CD4-positive, alpha-beta T cell treated with Interleukin-17A for 1 hour (primary cell): ENCODE results near the gene LRRK1.

Experiments used
- DNase-seq: peaks from one replicate; pipeline ENCODE4 v3.0.0-alpha.2; 2020

The LRRK1 gene

DNA sequence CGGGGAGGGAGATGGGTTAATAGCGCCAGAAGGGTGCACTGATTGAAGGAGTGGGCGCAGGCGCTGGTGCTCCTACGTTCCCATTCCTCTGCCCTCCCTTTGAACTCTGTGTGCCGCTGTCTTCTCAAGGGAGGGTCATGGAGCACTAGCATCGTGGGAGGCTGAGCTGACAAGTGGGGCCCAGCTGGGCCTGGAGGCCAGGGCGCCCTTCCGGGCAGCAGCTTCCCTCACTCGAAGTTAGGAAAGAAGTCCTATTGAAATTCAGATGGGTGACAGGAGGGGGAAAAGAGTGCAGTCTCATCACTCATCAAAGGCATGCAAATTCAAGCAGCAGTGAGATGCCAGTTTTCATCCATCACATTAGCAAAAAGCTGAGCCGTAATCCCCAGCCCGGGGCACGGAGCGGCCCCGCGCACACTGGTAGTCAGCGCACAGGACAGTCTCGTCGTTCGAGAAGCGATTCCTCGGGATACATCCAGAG, 128.2 kb downstream of the LRRK1 start:
- DNase-seq: no peak

DNA sequence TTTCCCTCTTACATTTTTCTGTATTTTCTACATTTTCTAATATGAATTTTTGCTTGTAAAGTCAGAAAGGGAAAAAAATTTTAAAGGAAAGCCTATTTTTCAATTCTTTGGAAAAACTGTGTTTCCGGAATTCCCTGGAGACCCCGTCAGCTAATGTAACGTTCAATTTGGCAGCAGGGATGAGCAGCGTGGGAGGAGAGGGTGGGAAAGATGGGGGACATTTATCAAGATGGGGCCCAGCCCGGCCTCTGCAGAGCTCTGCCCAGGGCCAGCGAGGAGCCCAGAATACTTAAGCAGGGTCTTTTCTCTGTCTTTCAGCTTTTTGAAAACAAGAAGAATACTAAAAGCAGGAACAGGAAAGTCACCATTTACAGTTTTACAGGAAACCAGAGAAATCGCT, 129.0 kb downstream of the LRRK1 start:
- no peak for DNase-seq

DNA sequence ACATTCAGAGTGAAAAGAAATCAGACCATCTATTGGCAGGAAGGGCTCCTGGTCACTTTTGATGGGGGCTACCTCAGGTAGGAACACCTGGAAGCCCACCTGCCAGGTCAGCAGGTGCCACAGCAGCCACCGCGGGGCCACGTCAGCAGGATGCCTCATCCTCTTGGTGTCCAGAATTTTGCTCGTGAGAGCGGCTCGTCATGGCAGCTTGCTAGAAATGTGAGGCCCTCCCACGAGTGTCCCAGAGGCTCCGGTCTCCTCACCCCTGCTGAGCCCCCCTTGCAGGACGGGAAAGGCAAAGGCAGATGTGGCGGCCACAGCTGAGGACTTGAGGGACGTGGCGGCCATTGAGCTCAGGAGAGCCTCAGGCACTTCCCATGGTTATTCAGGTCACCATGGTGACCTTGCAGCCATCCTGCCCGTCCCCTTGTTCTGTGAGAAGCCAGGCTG, 129.4 kb downstream of the LRRK1 start:
- no peak for DNase-seq

DNA sequence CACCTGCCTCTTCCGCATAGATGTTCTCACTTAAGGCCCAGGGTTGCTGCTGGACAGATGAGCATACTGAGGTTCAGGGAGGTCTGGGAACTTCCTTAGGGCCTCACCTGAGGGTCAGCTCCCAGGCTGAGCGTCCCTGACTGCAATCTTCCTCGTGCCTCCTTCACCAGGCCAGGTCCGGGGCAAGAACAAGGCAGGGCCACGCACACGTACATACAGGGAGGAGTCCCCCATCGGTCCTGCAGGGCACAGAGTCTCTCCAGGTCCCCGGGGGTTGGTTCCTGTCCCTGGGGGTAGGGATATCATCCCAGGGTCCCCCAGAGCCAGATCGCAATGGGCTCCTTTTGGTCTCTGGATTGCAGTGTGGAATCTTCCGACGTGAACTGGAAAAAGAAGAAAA, 130.1 kb downstream of the LRRK1 start:
- no peak for DNase-seq

DNA sequence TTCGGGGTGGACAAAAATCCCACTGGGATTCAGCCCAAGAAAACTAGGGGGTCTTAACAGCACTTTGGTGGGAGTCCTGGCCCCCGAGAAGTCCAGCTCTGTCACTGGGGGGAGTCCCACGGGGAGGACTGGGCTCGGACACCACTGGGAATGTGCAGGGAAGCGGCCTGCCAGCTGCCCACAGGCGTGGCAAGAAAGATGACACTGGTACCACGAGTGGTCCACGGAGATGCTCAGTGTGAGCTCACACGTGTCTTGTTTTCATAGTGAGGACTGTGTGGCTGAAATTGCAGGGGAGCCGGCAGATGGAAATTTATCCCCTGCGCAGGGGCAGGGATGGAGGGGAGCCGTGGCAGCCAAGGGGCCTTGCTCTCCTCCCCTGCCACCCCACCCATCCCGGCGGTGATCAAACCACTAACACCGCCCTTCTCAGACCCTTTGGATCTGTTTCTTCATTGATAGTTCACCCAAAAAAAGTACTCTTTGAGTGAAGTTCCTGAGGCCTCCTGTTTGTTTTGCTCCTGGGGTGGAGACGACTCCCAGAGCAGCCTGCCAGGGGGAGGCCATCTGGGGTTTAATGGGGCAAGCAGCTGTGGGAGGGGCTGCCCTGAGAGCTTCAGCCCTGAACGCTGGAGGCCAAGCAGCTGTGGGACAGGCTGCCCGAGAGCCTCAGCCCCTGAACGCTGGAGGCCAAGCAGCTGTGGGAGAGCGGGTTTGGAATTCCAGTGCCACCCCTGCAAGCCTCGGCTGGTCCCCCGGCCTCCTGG, 130.9 kb downstream of the LRRK1 start:
- DNase-seq: no peak

DNA sequence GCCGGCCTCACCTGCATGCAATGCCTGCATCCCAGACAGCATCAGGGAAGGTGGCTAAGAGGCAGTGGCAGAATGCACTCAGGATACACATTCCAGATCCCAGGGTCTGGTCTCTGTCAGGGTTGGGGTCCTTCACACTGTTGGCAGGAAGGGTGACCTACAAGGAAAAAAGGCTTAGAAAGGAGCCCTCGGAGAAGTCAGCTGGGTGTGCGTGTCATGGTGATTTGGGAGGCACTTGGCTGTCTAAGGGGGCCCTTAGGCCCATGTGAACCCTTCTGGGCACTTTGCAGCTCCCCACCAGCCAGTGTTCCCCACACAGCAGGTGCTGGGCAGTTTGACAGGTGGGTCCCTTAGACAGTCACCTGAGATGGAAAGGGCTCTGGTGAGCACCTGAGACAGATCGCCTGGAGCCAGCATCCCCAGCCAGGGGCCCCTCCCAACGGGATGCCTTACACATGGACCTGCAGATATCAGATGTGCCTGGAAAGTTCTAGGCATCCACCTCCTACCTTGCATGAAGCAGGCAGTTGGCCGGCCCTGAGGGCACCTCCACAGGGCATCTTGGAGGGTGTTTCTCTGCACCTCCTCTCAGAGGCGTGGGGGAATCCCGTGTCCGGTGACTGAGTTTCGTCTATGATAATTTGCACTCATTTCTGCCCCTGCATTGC, 131.6 kb downstream of the LRRK1 start:
- DNase-seq: no peak

DNA sequence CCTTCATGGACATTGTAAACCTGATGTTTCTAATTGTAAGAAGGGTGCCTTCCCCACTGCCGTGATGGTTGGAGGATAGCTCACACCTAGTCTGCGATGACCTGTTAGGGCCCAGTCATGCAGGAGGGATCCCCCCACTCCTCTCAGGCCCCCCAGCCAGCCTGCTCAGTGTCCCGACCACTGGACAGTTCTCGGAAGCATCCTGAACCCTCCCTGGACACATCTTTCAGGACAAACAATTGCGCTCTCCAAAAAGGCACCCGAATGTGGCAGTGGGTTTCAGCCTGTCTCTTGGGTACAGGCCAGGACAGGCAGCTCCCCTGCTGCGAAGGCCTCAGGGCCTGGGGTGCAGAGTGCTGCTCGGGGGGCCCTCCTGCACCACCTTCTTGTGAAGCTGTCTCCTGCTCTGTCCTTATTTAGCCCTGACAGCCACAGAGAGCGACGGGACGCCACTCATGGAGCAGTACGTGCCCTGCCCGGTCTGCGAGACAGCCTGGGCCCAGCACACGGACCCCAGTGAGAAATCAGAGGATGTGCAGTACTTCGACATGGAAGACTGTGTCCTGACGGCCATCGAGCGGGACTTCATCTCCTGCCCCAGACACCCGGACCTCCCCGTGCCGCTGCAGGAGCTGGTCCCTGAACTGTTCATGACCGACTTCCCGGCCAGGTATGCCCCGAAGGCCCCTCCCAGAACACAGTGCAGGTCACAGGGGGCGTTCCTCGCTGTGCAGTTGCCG, 132.3 kb downstream of the LRRK1 start:
- DNase-seq: no peak

DNA sequence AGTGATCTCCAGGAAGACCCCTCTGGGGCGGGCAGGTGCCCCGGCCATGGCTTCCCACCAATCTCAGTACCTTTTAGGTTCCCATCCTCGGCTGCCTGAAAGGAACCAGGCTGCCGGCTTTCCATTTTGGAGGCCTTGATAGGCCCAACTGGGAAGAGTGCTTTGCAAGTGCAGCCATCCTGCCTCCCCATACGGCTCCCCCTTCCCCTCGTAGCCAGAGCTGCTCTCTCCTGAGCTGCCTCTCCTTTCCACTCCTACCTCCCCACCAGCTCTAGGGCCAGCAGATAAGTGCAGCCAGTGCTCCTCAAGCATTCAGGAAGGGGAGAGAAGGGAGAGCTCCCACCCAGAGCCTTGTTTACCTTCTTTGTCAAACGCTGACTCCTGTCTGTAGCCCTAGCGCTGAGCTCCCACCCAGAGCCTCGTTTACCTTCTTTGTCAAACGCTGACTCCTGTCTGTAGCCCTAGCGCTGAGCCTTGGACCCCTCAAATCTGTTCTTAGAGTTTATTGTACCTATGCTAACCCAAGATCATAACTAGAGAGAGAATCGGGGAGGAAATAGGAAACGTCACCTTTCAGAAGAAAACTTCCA, 133.0 kb downstream of the LRRK1 start:
- DNase-seq: no peak

DNA sequence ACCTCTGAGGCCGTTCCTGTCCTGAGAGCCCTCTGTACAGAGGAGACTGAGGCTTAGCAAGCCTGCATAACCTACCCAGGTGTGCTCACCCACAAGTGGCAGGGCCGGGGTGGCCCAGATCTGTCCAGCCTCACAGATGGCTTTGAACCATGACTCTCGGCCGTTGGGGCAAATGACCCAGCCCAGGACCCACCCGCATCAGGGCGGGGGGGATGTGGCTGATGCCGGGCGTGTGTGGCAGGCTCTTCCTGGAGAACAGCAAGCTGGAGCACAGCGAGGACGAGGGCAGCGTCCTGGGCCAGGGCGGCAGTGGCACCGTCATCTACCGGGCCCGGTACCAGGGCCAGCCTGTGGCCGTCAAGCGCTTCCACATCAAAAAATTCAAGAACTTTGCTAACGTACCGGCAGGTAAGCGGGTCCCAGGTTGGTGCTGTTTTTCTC, 133.5 kb downstream of the LRRK1 start:
- no peak for DNase-seq

DNA sequence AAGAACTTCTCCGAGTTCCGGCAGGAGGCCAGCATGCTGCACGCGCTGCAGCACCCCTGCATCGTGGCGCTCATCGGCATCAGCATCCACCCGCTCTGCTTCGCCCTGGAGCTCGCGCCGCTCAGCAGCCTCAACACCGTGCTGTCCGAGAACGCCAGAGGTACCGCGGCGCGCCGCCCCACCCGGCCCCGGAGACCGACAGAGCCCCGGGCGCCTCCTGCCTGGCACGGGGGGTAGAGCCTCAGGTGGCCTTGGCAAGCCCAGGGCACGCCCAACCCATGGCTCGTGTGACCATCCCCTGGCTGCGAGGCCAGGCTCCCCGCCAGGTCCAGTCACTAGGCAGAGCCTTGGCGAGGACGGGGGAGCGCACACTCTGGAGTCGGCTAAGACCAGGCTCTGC, 134.1 kb downstream of the LRRK1 start:
- no peak for DNase-seq

DNA sequence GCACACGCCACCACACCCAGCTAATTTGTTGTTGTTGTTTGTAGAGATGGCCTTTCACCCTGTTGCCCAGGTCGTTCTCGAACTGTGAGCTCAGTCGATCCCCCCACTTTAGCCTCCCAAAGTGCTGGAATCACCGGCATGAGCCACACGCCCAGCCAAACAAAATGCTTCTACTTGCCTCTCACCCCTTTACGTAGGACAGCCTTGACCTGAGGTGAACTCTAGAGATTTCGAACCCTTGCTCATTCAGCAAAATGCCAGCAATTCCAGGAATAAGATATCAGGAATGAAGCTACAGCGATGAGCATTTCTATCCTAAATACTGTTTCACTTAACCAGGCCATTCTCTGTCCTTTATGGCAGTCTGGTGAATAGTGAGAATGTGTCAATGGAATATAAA, 135.0 kb downstream of the LRRK1 start:
- no peak for DNase-seq

DNA sequence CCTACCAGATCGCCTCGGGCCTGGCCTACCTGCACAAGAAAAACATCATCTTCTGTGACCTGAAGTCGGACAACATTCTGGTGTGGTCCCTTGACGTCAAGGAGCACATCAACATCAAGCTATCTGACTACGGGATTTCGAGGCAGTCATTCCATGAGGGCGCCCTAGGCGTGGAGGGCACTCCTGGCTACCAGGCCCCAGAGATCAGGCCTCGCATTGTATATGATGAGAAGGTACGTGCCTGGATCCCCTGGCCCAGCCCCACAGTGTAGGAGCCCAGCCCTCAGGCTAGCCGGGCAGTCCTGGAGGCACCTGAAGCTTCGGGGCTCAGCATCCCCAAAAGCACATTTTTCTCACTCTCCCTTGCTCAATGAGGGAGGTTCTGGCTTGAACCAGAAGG, 135.8 kb downstream of the LRRK1 start:
- no peak for DNase-seq

DNA sequence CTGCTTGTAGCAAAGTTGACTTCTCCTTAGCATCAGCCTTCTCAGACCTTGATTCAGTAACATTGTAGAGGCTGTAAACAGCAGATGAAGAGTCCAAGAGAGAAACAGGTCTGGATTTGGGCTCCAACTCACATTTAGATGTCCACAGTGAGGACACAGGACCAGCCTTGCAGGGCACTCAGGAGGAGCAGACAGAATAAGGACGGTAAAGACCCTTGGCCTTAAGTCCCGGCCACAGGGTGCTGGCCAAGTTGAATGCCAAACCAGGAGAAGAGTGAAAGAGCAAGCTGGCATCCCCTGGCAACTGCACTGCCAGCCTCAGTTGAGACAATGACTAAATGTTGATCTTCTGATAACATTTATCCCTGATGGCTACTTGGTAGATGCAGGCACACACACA, 136.3 kb downstream of the LRRK1 start:
- no peak for DNase-seq

DNA sequence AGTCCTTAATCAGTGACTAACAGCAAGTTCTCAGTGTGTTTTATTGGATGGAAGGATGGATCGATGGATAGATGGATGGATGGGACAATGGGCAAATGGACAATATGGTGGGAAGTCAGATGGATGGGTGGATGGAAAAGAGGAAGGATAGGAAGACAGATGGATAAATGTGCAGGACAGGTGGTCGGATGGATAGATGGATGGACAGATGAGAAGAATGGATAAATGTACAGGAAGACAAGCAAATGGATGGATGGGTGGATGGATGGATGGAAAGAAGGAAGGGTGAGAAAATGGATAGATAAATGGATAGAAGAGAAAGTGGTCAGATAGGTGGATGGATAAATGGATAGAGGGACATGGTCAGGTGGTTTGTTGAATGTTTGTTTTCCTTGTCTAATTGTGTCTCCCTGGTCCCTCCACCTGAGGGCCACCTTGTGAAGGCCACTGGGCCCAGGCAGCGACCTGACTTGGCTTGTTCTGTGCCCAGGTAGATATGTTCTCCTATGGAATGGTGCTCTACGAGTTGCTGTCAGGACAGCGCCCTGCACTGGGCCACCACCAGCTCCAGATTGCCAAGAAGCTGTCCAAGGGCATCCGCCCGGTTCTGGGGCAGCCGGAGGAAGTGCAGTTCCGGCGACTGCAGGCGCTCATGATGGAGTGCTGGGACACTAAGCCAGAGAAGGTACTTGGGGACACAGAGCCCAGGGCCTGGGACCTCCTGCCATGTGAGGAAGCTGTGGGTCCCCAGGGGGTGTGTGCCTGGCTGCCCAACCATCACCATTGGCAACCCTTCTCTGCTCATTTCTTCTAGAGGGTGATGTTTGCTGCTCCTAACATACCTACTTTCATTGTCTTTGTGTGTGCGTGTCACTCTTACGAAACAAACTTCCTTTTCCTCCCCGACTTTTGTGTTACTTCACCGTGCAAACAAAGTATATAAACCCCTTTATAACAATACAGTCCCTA, 137.5 kb downstream of the LRRK1 start:
- no peak for DNase-seq

DNA sequence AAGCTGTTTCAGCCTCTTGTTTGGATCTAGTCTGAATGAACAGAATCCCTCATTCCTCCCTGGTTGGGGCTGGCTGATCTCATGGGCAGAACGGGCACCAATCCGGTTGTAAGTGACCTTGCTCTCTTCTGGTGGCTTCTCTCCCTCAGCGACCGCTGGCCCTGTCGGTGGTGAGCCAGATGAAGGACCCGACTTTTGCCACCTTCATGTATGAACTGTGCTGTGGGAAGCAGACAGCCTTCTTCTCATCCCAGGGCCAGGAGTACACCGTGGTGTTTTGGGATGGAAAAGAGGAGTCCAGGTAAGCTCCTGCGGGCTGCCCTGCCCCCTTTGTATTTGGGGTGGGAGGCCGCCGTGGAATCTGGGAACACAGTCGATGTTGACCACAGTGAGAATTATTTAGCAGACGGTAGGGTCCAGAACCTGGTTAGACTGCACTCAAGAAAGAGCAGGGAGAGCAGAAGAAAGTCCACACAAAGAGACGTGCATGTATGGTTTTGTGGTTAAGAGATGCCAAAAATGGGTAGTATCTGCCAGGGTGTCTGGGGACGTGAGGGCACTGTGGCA, 138.8 kb downstream of the LRRK1 start:
- no peak for DNase-seq

DNA sequence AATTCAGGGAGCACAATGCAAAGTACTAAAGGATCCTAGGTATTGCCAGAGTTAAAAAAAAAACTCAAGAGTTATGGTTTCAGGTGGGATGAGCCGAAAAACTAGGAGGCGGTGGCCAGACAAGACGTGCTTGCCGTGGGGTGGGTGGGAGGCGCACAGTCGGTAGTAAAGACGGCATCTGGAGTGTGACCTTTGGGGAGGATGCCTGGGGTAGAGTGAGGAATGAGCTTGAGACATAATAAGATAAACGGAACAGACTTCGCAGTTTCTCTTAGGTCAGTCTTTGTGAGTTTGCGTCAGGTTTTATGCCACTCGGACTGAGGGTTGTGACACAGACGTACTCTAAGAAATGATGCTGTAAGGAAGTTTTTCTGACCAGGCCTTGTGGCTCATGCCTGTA, 139.6 kb downstream of the LRRK1 start:
- no peak for DNase-seq

DNA sequence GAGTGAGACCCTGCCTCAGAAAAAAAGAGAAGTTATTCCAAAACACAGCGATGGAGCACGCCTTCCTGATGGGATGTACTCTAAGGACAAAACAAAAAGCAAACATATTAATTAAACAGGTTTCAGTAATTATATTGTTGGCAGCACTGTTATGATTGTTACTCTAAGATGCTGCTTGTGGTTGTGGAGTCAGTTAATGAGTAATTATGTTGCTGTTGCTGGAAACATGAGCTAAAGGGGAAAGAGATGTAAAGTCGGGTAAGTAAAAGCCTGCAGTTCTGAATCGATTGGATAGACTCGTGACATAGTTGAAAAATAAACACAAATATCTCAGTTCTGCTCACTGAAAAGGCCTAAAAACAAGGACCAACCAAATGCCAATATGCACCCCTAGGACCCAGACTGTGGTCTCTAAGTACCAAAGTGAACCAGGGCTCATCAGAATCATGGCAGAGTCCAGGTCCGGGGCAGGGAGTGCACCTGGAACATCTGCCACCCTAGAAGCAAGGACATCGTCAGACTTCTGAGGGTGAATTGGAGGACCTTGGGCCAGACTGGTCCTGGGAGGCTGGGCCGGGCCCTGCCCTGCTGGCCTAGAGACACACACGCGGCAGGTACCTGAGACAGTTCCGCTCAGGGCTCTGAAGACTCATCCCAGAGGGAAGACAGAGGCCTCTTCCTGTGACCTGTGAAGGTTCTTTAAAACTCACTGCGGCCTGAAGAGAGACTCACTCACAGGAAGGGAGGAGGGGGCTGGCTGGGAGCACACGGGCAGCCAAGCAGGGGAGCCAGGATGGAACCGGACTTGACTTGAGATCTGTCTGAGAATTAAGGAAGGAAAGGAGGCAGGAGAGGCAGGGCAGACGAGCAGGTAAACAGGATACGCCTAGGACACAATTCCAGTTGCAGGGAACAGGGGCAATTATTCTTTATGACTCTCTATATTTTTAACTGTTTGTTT, 140.5 kb downstream of the LRRK1 start:
- no peak for DNase-seq

DNA sequence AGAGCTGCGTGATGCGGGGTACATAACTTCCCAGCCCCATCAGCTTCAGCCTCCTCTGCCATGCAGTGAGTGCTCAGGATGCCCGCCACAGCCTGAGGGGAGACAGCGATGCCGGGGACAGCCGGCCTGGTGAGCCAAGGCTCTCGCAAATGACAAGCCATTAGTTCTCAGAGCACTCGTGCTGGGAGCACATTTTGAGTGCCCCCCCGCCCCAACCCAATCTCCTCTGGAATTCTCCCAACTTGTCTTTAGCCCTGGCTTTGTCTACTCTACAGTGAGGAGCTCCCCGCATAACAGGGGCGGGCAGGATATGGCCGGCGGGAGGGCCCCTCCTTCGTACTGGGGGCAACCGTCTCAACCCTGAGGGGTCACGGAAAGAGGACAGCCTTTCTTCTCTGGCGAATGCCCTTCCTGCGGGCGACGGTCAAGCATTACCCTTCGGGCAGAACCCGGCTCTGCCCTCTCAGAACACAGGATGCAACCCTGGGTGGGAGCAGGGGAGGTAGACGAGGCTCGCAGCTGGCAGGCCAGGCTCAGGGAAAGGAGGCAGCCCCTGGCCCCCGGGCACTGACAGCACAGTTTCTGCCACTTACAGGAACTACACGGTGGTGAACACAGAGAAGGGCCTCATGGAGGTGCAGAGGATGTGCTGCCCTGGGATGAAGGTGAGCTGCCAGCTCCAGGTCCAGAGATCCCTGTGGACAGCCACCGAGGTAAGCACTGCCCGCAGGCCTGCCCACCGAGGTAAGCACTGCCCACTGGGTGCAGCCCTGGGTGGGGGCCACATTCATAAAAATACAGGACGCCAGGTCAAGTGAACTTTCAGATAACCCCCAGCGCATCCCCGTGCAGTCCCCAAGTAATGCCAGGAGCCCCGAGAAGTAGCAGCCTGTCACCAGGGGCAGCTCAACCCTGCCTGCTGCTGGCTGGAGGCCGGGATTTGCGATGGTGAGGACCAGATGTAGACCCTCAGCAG, 141.7 kb downstream of the LRRK1 start:
- no peak for DNase-seq

DNA sequence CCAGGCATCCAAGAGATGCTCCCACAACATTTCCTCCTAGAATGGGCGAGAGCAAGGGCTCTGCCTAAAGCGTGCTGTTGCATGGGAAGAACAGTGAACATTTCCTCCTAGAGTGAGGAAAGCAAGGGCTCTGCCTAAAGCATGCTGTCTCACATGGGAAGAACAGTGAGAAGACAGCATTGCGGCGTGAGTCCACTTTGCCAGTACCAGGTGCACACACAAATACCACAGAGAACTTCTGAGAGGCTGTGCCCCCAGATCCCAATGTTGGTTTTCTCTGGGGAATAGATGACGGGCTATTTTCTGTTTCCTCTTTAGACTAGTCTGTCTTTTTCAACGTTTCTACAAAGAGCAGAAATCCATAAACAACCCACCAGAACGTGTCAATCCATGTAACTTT, 142.9 kb downstream of the LRRK1 start:
- DNase-seq: no peak
